HG03280 (cell line): ENCODE data around the gene GTF3C5.
"Not testable (repeated sequence)": the region's sequence is repeated elsewhere in the genome, so short reads cannot be mapped to it uniquely, and the experiment has no call there.

Experiments used
- ATAC-seq: cut with Tn5 transposase; IDR thresholded peaks from one replicate; pipeline ENCODE4 v1.9.1; 2021; ENCODE audit warnings: mild to moderate bottlenecking, moderate library complexity; ENCODE audit not compliant: unreplicated experiment

Gene GTF3C5

DNA sequence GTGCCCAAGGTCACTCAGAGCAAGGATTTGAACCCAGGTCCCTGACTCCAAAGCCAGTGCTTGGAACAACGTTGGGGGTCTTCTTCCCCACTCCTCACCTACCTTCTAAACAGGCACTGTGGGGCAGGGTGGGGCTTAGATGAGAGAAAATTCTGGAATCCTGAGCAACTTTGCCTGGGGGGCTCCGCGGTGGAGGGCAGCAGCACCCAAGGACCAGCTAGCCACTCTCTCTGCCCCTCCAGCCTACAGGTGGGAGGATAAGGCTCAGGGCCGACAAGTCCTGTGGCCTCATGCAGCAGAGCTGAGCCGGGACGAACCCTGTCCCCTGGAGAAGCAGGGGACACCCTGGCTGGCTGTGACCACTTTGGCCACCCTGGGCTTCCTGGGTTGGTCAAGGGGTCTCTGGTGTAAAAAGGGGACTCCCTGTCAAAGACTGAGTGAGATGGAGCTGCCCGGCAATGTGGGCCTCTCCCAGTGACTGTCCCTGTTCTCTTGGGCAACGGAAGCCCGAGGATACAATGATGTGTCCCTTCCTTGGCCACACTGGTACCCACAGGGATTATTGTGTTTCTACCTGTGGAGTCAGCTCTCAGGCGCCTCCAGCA is 57.5 kb downstream of the GTF3C5 start:
- ATAC-seq: no peak

DNA sequence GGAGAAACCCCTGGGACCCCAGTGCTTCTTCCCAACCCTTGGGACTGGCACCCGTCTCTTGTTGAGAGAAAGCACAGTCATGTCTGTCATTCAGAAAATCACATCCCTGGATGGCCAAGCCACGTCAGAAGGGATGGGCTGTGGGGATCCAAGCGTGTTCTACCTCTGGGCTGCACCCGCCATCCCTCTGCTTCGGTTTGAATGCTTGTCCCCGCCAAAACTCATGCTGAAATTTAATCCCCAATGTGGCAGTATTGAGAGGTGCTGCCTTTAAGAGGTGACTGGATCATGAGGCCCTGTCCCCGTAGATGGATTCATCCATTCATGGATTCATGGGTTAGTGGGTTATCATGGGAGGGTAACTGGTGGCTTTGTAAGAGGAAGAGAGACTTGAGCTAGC is 58.0 kb downstream of the GTF3C5 start:
- no peak for ATAC-seq

DNA sequence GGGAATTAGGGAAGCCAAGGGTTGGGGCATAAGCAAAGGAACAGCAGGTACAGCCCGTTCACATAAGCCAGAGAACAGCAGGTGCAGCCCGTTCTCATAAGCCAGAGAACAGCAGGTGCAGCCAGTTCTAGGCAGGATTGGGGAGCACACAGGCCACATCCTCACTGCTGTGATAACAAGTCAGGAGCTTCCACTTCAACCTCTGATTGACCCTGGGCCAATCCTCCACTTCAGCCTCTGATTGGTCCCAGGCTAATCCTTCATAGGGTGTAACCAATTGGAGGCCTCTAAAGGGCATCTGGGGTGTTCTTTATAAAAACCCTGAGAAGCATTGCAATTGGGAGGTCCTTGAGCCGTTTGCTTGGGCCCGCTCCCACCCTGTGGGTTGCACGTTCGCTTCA is 58.5 kb downstream of the GTF3C5 start:
- no peak for ATAC-seq

DNA sequence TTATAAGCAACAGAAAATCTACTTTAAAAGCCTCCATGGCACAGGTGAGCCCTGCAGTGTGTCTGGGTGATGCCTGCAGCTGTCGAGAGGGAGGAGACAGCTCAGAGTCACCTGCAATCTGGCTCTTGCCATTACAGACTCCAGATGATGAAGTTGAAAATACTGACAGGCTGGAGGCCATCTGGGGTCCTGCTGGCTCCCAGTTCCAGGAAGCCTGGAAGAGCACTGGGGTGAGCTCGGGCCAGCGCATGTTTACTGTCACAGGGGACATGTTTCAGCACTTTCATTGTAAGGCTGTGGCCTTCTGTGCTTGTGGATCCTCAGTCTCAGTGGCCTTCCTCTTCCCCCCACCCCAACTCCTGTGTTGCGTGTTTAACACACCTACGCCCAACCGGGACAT is 59.4 kb downstream of the GTF3C5 start:
- no peak for ATAC-seq

DNA sequence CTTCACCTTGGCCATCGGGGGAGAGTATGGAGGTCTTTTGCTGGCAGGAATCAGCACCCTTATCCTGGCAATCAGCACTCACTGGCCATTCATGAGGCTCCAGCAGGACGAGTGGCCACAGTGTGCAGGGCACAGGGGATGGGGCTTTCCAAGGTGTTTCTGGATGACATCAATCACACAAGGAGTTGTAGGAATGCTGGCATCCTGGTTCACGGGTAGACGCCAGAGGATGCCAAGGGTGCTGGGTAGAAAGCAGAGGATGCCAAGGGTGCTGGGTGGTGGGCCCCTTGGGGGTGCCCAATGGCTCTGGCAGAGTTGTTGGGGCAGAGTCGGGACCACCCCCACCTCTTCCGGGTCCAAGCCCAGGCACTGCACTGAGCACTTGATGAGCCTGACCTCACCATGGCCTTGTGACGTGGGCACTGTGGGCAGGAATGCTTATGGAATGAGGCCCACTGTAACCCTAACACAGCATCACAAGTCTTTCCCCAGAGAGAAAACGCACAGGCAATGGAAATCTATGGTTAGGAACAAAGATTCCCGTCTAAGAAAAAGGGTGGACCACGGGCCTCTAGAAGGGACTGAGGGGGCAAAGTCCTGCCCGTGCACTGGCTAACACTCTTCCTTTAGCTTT is 60.1 kb downstream of the GTF3C5 start:
- ATAC-seq: no peak

DNA sequence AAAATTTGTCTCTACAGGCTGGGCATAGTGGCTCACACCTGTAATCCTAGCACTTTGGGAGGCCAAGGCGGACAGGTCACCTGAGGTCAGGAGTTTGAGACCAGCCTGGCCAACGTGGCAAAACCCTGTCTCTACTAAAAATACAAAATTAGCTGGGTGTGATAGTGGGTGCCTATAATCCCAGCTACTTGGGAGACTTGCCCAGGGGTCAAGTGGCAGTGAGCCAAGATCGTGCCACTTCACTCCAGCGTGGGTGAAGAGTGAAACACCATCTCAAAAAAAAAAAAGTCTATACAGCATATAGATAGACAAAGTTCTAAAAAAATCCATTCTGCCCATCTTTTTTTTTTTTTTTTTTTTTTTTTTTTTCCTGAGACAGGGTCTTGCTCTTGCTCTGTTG is 63.6 kb downstream of the GTF3C5 start:
- ATAC-seq: not testable (repeated sequence)

DNA sequence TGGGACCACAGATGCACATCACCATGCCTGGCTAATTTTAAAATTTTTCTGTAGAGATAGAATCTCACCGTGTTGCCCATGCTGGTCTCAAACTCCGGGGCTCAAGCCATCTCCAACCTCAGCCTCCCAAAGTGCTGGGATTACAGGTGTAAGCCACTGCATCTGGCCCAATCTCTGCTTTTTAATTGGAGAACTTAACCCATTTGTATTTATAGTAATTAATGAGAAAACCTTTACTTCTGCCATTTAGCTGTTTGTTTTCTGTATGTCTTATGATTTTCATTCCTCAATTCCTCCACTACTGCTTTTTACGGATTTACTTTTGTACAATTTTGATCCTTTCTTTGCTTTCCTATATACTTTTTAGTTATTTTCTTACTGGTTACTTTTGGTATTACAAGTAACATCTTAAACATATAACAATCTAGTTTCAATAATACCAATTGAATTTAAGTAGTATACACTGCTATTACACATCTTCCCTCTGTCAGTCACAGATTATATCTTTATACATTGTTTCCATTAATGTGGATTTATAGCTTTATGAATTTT is 64.1 kb downstream of the GTF3C5 start:
- ATAC-seq: no peak

DNA sequence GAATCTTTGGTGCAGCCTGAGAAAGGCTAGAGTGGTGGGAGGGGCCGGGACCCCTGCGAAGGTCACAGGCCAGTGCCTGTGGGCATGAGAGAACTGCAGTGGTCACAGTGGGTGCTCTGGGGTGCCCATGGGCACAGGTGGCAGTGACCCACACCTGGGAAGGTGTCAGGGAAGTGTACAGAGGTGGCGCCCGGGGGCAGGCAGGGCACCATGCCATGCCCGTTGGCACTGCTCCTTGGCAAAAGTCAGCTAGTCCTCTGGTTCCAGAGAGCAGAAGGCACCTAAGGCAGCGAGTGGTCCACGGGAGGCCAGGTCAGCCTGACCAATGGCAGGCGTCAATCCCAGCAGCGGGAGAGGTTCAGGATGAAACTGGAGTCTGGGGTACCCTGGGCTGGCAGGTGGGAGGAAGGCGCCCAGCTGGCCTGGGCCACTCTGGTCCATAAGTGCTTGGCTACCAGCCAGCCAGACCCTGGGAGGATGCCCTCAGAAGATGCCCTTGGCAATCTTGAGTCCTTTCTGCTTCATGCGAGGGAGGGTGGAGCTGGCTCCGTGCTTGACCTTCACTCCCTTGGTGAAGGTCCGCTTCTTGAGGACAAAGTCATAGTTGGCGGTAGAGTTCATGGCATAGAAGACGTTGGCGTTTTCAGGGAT is 67.4 kb downstream of the GTF3C5 start:
- ATAC-seq: no peak

DNA sequence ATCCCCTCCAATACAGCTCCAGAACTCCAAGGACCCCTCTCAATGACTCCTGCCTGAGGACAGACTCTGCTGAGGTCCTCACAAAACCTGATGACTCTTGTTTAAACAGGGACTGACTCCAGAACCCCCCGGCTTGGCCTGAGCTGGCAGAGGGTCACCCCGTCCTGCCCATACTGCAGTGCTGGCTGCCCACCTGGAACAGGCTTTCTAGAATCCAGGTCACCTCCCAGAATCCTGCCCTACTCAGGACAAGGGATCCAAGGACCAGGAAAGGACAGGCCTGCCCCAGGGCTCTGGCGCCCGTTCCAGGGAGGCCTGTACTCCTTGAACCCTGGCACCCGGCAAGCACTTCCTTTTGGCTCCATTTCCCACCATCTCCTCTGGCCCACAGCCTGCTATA is 68.1 kb downstream of the GTF3C5 start:
- no peak for ATAC-seq

DNA sequence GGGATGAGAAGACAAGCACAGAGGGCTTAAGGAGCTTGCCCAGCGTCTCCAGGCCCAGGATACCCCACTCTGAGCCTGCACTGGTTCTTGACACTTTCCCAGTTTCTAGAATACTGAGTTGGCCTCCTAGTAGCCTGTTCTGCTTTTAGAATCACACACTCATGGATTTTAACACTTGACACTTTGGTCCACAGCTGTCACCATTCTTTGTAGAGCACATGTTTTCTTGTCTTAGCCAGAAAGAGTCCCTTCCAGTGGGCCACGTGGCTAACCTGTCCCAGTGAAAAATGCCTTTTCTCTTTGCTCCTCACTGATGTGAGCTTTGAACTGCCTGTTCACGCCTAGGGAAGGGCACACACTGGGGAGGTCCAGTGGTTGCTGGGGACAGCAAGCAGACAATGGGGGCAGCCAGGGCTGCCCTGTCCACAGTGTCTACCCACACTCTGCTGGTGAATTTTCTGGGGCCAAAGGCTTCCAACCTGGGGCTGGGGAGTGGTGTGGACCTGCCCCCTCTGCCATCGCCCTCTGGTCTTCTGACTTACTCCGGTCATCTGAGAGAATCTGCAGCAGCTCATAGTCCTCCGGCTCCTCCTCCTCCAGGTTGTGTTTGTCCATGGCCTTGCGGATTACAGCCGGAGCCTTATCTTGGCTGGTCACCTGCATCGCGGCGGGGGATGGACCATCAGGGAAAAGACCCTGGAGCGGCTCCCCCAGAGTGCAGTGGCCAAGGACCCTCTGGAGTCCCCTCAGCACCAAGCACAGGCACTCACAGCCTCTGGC is 69.1 kb downstream of the GTF3C5 start:
- no peak for ATAC-seq

DNA sequence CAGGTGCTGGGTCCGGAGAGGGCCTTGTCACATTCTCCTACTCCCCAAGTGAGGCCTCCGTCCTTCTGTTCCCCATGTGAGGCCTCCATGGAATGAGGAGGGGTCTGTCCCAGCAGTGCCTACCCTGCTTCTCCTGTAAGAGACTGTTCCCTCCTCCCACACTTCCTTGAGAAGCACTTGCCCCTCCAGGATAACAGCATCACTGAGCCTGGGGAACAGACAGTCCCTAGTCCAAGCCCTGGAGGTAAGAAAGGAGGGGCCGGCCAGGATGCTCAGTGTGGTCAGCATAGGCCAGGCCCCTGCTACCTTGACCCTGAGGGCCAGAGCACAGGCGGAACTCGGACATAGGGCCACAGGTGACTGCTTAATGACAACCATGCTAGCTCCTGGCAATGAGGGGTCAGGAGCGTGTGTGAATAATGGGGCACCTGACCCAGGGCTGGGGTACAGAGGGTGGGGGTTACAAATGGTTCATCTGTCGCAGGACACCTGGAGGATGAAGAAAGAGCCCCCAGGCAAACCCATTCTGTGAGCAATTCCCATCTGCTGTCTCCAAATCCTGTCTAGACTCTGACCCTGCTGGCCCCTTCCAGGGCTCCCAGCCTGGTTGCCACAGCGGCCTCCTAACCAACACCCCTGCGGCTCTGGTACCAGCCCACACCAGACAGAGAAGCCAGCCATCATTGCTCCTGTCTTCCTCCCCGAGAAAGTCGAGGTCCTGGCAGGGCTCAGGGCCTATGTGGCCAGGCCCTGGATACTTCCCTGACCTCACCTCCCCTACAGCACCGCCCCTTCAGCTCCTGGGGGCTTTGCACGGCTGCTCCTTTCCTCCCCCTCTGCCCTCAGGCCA is 69.9 kb downstream of the GTF3C5 start:
- ATAC-seq: no peak

DNA sequence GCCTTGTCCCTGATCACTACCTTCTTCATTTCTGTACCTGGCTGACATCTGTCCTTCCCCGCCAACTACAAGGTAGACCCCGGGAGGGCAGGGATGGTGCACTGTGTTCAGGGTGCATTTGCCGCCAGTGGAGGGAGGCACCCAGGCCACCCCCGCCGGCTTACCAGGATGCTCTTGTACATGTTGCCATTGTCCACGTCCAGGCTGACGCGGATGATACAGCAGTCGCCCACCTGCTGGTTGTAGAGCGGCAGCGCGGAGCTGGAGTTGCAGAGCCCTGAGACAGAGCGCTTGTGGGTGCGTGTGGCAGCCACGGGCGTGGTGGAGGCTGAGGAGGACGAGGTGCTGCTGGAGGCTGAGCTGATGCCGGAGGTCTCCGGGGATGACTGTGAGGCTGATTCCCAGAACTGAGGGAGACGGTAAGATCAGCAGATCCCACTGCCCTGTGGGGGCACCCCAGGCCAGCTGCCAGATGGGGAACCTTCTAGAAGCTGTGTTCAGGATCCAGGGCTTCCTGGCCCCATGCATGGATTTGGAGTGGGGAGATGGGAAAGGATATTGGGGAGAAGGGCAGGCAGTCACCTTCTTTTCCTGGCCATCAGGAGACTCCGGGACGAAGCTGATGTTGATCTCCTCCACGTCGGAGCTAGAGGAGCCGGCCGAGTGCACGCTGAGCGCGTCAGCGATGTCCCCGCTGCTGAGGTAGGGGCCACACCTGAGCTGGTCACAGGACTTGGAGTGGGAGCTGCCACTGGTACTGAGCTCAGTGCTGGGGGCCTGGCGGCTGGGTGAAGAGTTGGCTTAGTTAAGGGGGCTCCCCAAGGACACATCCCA is 70.8 kb downstream of the GTF3C5 start:
- ATAC-seq: no peak

DNA sequence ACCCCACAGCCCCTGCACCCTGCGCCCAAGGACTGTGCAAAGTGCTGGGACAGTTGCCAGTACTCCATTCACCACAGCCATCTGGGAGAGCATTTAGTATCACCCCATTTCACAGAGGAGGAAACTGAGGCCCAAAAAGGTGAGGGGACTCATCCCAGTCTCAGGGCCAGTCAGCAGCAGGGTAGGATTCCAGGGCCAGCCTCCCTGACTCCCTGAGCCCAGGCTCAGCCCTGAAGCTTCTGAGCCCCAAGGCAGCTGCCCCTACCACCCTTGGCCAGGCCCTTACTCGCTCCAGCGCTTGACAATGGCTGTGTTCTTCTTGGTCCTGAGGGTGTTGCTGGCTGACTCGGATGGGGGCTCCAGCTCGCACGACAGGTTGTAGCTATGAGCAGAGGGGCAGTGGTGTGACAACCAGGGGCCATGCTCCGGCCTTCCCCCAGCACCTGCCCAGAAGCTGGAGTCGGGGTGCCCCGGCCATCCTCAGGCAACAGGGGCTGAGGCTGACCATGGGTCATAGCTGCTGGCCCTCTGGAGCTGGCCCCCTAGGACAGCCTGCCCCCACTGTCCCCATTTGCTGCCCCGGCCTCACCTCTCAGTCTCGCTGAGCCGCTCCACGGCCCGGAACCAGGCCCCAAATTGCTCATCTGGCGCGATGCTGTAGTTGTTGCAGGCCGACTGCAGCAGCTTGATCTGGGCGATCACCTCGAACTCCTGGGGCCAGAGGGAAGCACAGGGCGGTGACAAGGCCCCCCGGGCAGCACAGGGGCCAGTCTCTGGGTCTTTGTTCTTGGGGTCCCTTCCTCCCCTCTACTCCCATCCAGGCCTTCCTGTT is 71.6 kb downstream of the GTF3C5 start:
- ATAC-seq: no peak

DNA sequence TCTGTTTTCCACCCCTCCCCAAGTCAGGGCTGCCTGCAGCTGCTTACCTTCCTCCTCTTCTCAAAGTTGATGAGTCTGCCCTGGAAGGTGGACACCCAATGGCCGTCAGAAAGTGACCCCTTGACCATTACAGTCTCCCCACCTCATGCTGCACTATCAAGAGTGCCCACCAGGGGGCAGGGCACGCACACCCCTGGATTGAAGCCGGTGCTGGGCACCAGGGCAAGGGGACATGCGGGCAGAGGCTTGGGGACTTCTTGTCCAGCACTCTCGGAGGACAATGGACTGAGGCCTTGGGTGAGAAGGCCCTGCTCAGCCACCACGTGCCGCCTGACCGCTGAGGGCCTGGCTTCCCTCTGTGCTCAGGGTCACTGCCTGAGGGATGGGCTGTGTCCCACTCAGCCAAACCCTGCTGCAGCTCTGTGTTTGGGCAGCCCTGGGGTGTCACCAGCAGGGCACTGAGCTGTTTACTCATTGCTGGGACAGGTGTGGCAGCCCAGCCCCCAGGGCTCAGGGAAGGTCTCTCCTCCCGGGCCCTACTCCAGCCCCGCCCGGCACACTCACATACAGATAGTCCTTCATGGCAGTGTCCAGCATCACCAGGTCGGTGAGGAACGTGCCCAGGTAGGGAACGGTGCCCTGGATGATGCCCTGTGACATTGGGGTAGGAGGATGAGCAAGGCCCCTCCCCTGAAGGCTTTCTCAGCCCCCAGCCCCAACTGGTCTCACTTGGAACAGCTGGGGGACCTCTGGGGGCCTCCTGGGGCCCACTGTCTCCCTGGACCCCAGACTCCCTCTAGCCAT is 72.6 kb downstream of the GTF3C5 start:
- no peak for ATAC-seq

DNA sequence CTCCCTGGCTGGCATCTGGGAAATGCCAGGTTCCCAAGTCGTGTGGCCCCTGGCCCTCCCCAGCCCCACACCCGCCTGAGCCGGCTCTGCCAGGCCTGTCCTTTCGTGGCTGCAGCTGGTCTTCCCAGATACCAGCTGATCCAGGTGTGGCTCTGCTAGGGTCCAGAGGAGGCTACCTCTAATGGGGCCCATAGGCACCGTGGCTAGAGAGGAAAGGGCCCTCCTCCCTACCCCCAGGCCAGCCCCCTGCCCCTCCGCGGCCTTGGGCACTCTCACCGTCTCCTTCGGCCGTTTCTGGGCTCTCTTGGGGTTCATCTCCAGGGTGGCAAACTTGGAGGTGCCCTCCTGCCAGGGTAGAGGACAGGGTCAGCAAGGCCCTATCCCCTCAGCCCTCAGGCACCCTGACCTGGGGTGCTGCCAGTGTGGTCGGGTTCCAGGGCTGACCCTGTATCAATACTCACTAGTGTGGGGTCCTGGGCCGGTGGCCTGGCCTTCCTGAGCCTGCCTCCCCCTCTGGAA is 73.2 kb downstream of the GTF3C5 start:
- ATAC-seq: no peak

DNA sequence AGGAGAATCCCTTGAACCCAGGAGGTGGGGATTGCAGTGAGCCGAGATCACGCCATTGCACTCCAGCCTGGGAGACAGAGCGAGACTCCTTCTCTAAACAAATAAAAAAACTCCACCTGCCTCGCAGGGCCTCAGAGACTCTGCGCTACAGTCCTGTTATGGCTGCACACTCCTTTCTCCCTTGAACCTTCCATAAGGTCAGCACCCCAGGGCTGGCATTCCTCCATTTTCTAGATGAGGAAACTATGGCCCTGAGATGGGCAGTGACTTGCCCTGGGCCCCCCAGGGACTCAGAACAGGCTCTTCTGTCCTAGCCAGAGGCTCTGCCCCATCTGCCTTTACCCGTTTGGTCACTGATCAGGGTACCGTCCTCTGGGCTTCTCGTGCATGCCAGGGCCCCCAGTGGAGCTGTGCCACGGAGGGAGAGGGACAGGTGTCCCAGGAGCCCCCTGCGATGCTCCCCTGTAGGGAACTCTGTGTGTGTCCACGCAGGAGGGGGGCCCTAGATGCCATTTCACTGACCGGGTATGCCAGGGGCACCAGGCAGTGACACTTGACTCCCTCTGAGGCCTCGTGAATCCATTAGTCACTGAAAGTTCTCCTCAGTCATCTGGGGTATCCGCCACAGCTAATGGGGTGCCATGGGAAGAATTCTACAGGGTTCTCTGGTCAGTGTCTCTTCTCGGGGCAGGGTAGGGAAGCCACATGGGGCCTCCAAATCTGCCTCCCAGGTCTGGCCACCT is 74.1 kb downstream of the GTF3C5 start:
- ATAC-seq: no peak

DNA sequence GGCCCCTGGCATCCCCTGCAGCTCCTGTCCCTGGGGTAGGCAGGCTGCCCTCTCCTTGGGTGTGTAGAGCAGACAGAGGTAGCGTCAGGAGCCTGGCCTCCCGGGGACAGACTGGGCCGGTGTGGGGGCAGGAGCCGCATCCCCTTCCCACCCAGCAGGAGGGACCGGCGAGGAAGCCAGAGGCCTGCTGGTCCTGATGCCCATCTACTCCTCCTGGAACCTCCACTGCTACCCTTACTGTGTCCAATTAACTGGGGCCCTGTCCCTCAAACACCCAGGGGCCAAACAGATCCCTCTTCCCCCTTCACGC is 74.6 kb downstream of the GTF3C5 start:
- no peak for ATAC-seq
